ENCODE results near the gene CHI3L2.
A peak's percentile ranks its signal among the peaks of the same experiment; 100 is the strongest.

GRCh38 chr1:111197598-111198284, 29.8 kb upstream of the CHI3L2 start:
- peak in 7 of 11 experiments; percentile 28 to 73 (median 42) for TF ChIP-seq CTCF (IDR thresholded peaks at IDR 0.05 in 8 of 11, conservative IDR thresholded peaks at IDR 0.05 in 3 of 11)
- no peak for TF ChIP-seq POLR2A (IDR thresholded peaks at IDR 0.05)

All from spleen (tissue), 7 donors.